Tibial nerve (tissue), 4 donors: Measurements from ENCODE around the gene DARS2. TPM values are rescaled to one million over a fixed set of nuclear protein-coding genes. Genes with fewer than 3 reads are reported as not detected.
"Not testable (repeated sequence)": the region's sequence is repeated elsewhere in the genome, so short reads cannot be mapped to it uniquely, and the experiment has no call there.

ENCODE experiments used
- DNase-seq, 2 donors: peaks; one replicate each; pipeline ENCODE4 v3.0.0-alpha.2; 2019; ENCODE audit warnings: low spot score in 2 of 2
- H3K27ac ChIP-seq, 4 donors: fragments of 200-600 bp; sonication (generic) in 3 of 4; one replicate each; pipeline ENCODE4 v1.5.1; 2017 to 2019; ENCODE audit warnings: mild to moderate bottlenecking in 1 of 4
- H3K27me3 ChIP-seq, 2 donors: fragments of 200-600 bp; sonication (generic) in 1 of 2; one replicate each; pipeline versions ENCODE4 v1.5.1 to v1.6.0; 2017 to 2019
- H3K36me3 ChIP-seq, 3 donors: fragments of 200-600 bp; sonication (generic); one replicate each; pipeline ENCODE4 v1.5.1; 2018 to 2019
- H3K4me1 ChIP-seq, 4 donors: fragments of 200-600 bp; sonication (generic) in 3 of 4; one replicate each; pipeline ENCODE4 v1.5.1; 2017 to 2019
- H3K4me3 ChIP-seq, 4 donors: fragments of 200-600 bp; sonication (generic) in 3 of 4; one replicate each; pipeline ENCODE4 v1.5.1; 2017 to 2019; ENCODE audit warnings: mild to moderate bottlenecking in 1 of 4, moderate library complexity in 1 of 4
- H3K9me3 ChIP-seq, 4 donors: fragments of 200-600 bp; sonication (generic) in 3 of 4; one replicate each; pipeline ENCODE4 v1.5.1; 2017 to 2019
- EP300 ChIP-seq, 2 donors: sonication (generic); formaldehyde crosslinking; IDR thresholded peaks; one replicate each; pipeline ENCODE4 v1.6.1; 2017; ENCODE audit warnings: antibody characterized with exemption in 2 of 2, mild to moderate bottlenecking in 1 of 2
- POLR2A ChIP-seq, 2 donors: fragments of 450-650 bp; IDR thresholded peaks; one replicate each; pipeline ENCODE4 v1.6.1; 2017; ENCODE audit warnings: antibody characterized with exemption in 2 of 2, mild to moderate bottlenecking in 2 of 2, moderate library complexity in 2 of 2
- WGBS, 2 donors: methylation state at CpG; one replicate each; pipeline ENCODE4 v1.1.5; 2018; 5-methylcytosine and 5-hydroxymethylcytosine counted together
- total RNA-seq, 4 donors: library from RNA; depleted of rRNA; stranded (reverse); fragments of >200 nt; gene quantifications; one replicate each; pipeline ENCODE4 v1.1.0, GENCODE V29; 2016
- TF ChIP-seq, protein P1 (sequence below), 5 experiments: fragments of 200-600 bp in 3 of 5; fragments of 450-650 bp in 2 of 5; sonication (generic) in 3 of 5; IDR thresholded peaks; one replicate each; pipeline ENCODE4 v1.5.1; 2016 to 2019; ENCODE audit warnings: antibody characterized with exemption in 5 of 5, mild to moderate bottlenecking in 3 of 5, moderate library complexity in 2 of 5

Gene DARS2
- total RNA-seq, 4 donors from 2014 or later, result 10.4 to 18.8 (median 12.3) TPM

DNA sequence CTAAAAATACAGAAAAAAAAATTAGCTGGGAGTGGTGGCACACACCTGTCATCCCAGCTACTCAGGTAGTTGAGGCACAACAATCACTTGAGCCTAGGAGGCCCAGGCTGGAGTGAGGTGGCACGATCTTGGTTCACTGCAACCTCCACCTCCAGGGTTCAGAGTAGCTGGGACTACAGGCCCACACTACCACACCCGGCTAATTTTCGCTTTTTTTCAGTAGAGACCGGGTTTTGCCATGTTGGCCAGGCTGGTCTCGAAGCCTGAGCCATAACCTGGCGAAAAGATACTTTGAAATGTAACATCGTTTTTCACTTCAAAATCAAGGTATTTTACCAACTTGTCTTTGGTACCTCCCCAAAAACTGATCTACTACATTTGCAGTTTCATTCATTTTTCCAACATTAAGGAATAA, 37.3 kb downstream of the DARS2 start:
- 94% methylated on average over 7 of the region's 7 CpGs for WGBS, 2 donors
- Histone ChIP-seq H3K36me3 (peaks cover 0 to 93% (median 25%) of the 10 kb centered on the region in 3 donors), H3K9me3 (no peaks in the 10 kb centered on the region), H3K27ac (no peak overlapping the region), H3K27me3 (no peaks in the 10 kb centered on the region), H3K4me1 (peaks cover 0 to 25% (median 15%) of the 10 kb centered on the region in 4 donors), H3K4me3 (no peak overlapping the region)
- TF ChIP-seq POLR2A (IDR thresholded peaks at IDR 0.05), result no peak
- TF ChIP-seq EP300 (IDR thresholded peaks at IDR 0.05), result no peak
- TF ChIP-seq, protein P1, sequence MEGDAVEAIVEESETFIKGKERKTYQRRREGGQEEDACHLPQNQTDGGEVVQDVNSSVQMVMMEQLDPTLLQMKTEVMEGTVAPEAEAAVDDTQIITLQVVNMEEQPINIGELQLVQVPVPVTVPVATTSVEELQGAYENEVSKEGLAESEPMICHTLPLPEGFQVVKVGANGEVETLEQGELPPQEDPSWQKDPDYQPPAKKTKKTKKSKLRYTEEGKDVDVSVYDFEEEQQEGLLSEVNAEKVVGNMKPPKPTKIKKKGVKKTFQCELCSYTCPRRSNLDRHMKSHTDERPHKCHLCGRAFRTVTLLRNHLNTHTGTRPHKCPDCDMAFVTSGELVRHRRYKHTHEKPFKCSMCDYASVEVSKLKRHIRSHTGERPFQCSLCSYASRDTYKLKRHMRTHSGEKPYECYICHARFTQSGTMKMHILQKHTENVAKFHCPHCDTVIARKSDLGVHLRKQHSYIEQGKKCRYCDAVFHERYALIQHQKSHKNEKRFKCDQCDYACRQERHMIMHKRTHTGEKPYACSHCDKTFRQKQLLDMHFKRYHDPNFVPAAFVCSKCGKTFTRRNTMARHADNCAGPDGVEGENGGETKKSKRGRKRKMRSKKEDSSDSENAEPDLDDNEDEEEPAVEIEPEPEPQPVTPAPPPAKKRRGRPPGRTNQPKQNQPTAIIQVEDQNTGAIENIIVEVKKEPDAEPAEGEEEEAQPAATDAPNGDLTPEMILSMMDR (IDR thresholded peaks at IDR 0.05), result no peak
- DNase-seq, result no peak

DNA sequence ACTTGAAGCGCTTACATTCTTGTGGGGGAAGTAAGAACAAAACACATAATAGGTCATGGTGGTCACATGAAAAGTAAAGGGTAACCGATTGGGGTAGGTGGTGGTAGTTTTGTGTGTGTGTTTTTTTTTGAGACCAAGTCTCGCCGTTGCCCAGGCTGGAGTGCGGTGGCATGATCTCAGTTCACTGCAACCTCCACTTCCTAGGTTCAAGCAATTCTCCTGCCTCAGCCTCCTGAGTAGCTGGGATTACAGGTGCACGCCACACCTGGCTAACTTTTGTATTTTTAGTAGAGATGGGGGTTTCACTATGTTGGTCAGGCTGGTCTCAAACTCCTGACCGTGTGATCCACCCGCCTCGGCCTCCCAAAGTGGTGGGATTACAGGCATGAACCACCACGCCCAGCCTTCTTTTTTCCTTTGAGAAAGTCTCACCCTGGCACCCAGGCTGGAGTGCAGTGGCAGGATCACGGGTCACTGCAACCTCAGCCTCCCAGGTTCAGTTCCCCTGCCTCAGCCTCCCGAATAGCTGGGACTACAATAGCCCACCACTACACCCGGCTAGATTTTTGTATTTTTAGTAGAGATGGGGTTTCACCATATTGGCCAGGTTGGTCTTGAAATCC, 37.8 kb downstream of the DARS2 start:
- H3K27me3 ChIP-seq, DNase-seq, H3K4me3 ChIP-seq, H3K9me3 ChIP-seq: not testable (repeated sequence)
- peaks cover 0 to 28% (median 19%) of the 10 kb centered on the region in 4 donors for H3K4me1 ChIP-seq
- H3K27ac ChIP-seq, result peak overlapping the region in 1 of 4 donors; percentile 2
- H3K36me3 ChIP-seq, result peaks cover 0 to 88% (median 25%) of the 10 kb centered on the region in 3 donors
- 82 to 86% methylated on average over 13 of the region's 13 CpGs for WGBS, 2 donors

DNA sequence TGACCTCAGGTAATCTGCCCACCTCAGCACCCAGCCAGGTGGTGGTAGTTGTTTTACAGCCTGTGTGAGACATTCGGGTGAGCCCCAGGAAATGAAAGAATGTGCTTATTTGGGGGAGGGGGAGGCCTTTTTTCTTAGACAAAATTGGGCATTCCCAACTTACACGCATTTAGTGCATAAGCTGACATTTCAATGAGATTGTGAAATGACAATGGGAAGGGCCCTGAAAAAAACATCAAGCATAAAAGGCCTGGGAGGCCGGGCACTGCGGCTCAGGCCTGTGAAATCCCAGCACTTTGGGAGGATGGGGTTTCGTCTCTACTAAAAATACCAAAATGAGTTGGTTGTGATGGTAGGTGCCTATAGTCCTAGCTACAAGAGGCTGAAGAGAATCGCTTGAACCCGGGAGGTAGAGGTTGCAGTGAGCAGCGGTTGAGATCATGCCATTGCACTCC, 38.3 kb downstream of the DARS2 start:
- Histone ChIP-seq H3K27ac (peak overlapping the region in 1 of 4 donors; percentile 2), H3K27me3 (no peaks in the 10 kb centered on the region), H3K36me3 (peaks cover 0 to 83% (median 25%) of the 10 kb centered on the region in 3 donors), H3K9me3 (no peaks in the 10 kb centered on the region), H3K4me3 (no peak overlapping the region), H3K4me1 (peaks cover 0 to 28% (median 19%) of the 10 kb centered on the region in 4 donors)
- TF ChIP-seq, protein P1 (IDR thresholded peaks at IDR 0.05), result no peak
- TF ChIP-seq POLR2A (IDR thresholded peaks at IDR 0.05) (no peak), EP300 (IDR thresholded peaks at IDR 0.05) (no peak)
- DNase-seq, result no peak
- WGBS, 2 donors, result 63 to 70% methylated on average over 8 of the region's 8 CpGs

DNA sequence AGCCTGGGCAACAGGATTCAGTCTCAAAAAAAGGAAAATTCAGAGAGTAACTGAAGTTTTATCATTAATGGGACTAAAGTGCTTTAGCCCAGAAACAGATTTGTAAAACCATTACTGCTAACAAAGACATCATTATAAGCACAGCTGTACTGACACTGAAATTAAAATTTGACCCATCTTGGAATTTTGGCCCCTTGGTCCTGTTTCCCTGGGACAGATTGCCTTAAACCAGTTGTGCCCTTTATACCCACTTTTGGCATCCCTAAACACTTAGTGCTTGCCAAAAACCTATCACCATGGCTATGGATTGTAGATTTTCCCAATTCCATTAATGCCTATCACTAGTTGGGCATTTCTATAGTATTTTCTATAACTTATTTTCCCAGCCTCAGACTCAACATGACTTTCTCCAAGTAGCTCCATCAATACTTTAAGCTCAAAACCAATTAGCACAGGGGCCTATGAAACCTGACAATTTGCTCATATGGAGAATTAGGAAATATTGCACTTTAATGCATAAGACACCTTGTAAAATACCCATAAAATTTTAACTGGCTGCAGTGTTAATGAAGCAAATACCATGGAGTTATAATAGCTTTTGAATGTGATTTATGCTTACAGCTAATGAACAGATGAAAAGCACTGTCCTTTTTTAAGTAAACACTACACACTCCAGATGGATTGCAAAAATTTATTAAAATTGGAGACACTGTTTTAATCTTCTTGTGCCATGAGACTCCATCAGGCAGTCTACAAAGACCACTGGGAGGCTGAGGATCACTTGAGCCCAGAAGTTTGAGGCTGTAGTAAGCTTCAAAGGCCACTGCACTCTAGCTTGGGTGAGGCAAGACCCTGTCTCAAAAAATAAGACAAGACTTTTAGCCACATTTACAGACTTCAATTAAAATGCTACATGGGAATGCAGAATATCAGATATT, 39.0 kb downstream of the DARS2 start:
- DNase-seq, result no peak
- peaks cover 0 to 78% (median 23%) of the 10 kb centered on the region in 3 donors for H3K36me3 ChIP-seq
- H3K27me3 ChIP-seq, result no peaks in the 10 kb centered on the region
- TF ChIP-seq POLR2A (IDR thresholded peaks at IDR 0.05), result no peak
- no peak for TF ChIP-seq EP300 (IDR thresholded peaks at IDR 0.05)
- TF ChIP-seq, protein P1 (IDR thresholded peaks at IDR 0.05), result no peak
- peak overlapping the region in 1 of 4 donors; percentile 2 for H3K27ac ChIP-seq
- H3K4me1 ChIP-seq, result peaks cover 0 to 28% (median 19%) of the 10 kb centered on the region in 4 donors
- H3K9me3 ChIP-seq, result no peaks in the 10 kb centered on the region
- H3K4me3 ChIP-seq, result no peak overlapping the region

DNA sequence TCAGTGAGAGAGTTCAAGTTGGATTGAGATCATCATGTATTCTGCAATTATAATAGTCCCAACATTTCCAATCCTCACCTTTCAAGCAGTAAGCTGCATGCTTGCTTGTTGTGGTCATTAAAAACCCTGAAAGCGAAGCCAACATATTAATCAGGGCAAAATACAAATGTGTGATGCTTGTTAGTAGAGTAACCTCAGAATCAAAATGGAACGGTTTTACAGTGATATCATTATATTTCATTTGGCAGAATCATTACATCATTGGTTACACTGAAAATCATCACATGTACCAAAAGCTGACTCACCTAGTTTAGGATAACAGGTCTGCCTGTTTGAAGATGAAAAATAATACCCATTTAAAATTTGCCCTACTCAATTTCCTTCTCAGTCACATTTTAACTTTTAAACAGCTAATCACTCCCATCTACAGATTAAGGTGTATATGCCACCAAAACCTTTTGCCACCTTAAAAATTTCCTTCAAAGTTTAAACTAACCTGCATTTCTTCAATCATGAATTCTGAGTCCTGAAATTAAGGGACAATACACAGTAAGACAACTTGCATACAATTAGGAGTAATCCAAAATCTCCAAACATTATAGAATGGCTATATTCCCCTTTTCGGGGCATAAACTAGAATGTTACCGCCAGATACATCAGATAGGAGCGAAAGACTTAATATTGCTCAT, 39.9 kb downstream of the DARS2 start:
- H3K9me3 ChIP-seq, result no peaks in the 10 kb centered on the region
- H3K4me3 ChIP-seq, result no peak overlapping the region
- 83 to 85% methylated on average over 5 of the region's 5 CpGs for WGBS, 2 donors
- TF ChIP-seq EP300 (IDR thresholded peaks at IDR 0.05), result no peak
- TF ChIP-seq, protein P1 (IDR thresholded peaks at IDR 0.05), result no peak
- no peak for TF ChIP-seq POLR2A (IDR thresholded peaks at IDR 0.05)
- no peak for DNase-seq
- no peak overlapping the region for H3K27ac ChIP-seq
- peaks cover 0 to 70% (median 17%) of the 10 kb centered on the region in 3 donors for H3K36me3 ChIP-seq
- H3K4me1 ChIP-seq, result peaks cover 0 to 34% (median 19%) of the 10 kb centered on the region in 4 donors
- no peaks in the 10 kb centered on the region for H3K27me3 ChIP-seq
